Stimulated activated naive CD8-positive, alpha-beta T cell treated with anti-CD3 and anti-CD28 coated beads, Interleukin-15, amount 100 ng/mL, for 72 hours (primary cell): ENCODE measurements around the gene COBLL1.

ENCODE experiments used
- ATAC-seq: fragments of 150-1000 bp; cut with Tn5 transposase; 2 replicates; pipeline ENCODE4 v1.10.0; 2021; ENCODE audit warnings: mild to moderate bottlenecking, moderate library complexity
- DNase-seq, 2 donors: peaks; one replicate each; pipeline ENCODE4 v3.0.0; 2021 to 2022
- H3K27ac Mint-ChIP-seq, 2 donors: one replicate each; pipeline ENCODE4 v1.8.0; 2022; ENCODE audit warnings: mild to moderate bottlenecking in 2 of 2, mixed read lengths in 2 of 2, moderate library complexity in 2 of 2
- H3K27me3 Mint-ChIP-seq: one replicate; pipeline ENCODE4 v1.8.0; 2022; ENCODE audit warnings: mixed read lengths
- H3K4me1 Mint-ChIP-seq: one replicate; pipeline ENCODE4 v1.8.0; 2022; ENCODE audit warnings: mild to moderate bottlenecking, mixed read lengths
- H3K4me3 Mint-ChIP-seq, 2 donors: one replicate each; pipeline ENCODE4 v1.8.0; 2022; ENCODE audit warnings: mild to moderate bottlenecking in 2 of 2, mixed read lengths in 2 of 2, moderate library complexity in 1 of 2
- H3K9me3 Mint-ChIP-seq, 2 donors: one replicate each; pipeline ENCODE4 v1.8.0; 2022; ENCODE audit warnings: mixed read lengths in 2 of 2

The COBLL1 gene

DNA sequence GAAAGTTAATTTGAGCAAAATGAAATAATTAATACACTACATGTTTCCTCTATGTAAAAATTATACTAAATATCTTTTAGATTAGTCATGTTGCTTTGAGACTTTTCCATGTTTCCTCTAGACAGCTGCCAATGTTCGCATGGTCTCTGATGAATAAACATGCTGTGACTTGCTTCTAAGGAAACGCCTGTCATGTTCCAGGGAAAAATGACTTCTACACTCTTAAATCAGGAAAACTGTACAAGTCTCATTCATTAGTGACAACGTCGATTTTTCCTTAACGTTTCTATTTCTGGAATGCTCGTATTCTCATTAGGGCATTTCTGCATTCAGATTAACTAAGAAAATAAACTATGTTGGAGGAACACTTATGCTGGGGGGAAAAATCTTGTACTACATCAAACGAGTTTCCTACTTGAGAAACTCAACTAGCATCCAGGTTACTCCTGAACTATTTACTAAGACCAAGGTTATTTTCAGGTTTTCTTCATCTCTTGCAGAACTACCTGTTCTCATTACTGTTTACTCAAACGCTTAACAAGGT, 1.6 kb downstream of the COBLL1 start:
- Mint-ChIP-seq H3K4me3 (peak overlapping the region in 1 of 2 donors; percentile 79), H3K4me1 (peaks cover 8% of the 10 kb centered on the region), H3K9me3 (no peaks in the 10 kb centered on the region), H3K27ac (no peak overlapping the region), H3K27me3 (peaks cover 44% of the 10 kb centered on the region)
- ATAC-seq (no peak), DNase-seq (no peak)

DNA sequence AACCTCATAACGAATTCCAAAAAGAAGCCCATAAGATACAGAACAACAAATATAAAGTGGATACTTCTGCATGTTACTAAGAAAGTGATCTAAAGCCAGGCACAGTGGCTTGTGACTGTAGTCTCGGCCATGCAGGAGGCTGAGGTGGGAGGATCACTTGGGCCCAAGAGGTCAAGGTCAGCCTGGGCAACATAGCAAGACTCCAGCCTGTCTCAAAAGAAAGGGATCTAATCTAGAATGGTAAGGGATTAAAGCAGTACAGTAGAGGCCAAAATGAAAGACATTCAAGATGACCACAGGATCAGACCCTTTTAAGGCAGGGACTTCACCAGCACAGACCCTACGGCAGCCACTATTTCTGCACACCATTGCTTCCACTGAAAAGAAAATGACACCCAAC, 3.8 kb downstream of the COBLL1 start:
- Mint-ChIP-seq H3K4me1 (peaks cover 8% of the 10 kb centered on the region), H3K27me3 (peaks cover 35% of the 10 kb centered on the region), H3K27ac (no peak overlapping the region)

DNA sequence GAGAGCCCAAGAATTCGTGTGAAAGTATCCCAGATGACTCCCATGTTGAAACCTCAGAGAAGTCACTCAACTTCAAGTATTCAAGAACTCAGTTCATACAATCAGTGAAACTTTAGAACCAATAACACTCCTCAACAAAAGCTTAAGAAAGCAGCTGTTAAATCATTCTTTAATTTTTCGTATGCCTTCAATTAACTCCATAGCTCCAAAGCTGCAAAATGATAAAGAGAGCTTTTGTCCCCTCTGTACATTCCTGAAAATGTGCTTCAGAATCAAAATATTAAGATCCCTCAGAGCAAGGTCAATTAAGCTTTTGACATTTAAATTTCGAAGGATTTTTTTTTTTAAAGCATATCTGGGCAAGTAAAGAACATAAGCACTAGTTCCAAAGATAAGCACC, 4.7 kb downstream of the COBLL1 start:
- no peak overlapping the region for H3K27ac Mint-ChIP-seq
- no peaks in the 10 kb centered on the region for H3K9me3 Mint-ChIP-seq
- no peak for DNase-seq
- peaks cover 8% of the 10 kb centered on the region for H3K4me1 Mint-ChIP-seq
- no peak for ATAC-seq
- no peak overlapping the region for H3K4me3 Mint-ChIP-seq
- H3K27me3 Mint-ChIP-seq = peaks cover 35% of the 10 kb centered on the region

More for the DNA sequence above, 3.8 kb downstream of the COBLL1 start:
- DNase-seq (no peak), ATAC-seq (no peak)
- no peak overlapping the region for H3K4me3 Mint-ChIP-seq
- no peaks in the 10 kb centered on the region for H3K9me3 Mint-ChIP-seq

DNA sequence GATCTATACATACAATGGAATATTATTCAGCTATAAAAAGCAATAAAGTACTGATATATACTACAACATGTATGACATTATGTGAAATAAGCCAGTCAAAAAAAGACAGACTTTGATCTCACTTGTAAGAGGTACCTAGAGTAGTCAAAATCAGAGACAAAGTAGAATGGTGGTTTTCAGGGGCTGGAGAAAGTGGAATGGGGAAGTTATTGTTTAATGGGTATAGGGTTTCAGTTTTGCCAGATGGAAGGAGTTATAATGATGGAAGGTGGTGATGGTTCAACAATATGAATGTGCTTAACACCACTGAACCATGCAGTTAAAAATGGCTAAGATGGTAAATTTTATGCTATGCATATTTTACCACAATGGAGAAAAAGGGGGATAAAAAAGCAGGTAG, 6.3 kb downstream of the COBLL1 start:
- no peaks in the 10 kb centered on the region for H3K9me3 Mint-ChIP-seq
- peaks cover 26% of the 10 kb centered on the region for H3K27me3 Mint-ChIP-seq
- DNase-seq (no peak), ATAC-seq (no peak)
- peaks cover under 1% of the 10 kb centered on the region for H3K4me1 Mint-ChIP-seq
- H3K4me3 Mint-ChIP-seq = no peak overlapping the region
- H3K27ac Mint-ChIP-seq = no peak overlapping the region

DNA sequence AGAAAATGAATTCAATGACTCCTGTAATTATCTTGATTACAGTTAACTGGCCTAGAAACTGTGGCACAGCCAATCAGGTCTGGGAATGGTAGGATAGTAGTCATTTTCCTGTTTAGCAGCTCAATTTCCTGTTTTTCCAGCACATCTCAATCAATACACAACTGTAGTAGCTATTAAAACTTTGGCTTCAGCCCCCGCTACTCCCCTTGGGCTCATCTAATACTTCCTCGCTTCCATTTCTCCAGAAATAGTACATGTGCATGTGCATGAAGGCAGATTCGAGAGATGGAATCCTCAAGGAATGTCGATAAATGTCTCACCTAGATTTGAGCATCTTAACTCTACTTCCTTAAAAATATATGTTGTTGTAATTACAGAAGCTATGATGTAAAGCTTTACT, 9.7 kb downstream of the COBLL1 start:
- H3K4me3 Mint-ChIP-seq = no peak overlapping the region
- H3K27ac Mint-ChIP-seq = no peak overlapping the region
- peaks cover 4% of the 10 kb centered on the region for H3K27me3 Mint-ChIP-seq
- peaks cover 2% of the 10 kb centered on the region for H3K4me1 Mint-ChIP-seq
- DNase-seq = no peak
- H3K9me3 Mint-ChIP-seq = no peaks in the 10 kb centered on the region
- ATAC-seq = no peak

DNA sequence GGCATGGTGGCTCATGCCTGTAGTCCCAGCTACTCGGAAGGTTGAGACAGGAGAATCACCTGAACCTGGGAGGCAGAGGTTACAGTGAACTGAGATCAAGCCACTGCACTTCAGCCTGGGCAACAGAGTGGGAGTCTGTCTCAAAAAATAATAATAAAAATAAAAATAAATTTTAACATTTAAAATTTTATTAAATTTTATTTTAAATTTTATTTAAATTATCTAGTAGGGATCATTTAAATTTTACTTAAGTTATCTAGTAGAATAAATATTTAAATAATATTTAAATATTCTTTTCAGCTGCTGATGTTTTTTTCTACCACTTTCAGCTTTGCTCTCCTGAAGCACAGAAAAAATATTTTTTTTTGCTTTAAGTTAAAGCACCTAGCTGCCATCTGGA, 10.4 kb downstream of the COBLL1 start:
- H3K27ac Mint-ChIP-seq = no peak overlapping the region
- H3K9me3 Mint-ChIP-seq = no peaks in the 10 kb centered on the region
- peaks cover 7% of the 10 kb centered on the region for H3K4me1 Mint-ChIP-seq
- no peak overlapping the region for H3K4me3 Mint-ChIP-seq
- no peak for ATAC-seq
- H3K27me3 Mint-ChIP-seq = no peaks in the 10 kb centered on the region
- no peak for DNase-seq

DNA sequence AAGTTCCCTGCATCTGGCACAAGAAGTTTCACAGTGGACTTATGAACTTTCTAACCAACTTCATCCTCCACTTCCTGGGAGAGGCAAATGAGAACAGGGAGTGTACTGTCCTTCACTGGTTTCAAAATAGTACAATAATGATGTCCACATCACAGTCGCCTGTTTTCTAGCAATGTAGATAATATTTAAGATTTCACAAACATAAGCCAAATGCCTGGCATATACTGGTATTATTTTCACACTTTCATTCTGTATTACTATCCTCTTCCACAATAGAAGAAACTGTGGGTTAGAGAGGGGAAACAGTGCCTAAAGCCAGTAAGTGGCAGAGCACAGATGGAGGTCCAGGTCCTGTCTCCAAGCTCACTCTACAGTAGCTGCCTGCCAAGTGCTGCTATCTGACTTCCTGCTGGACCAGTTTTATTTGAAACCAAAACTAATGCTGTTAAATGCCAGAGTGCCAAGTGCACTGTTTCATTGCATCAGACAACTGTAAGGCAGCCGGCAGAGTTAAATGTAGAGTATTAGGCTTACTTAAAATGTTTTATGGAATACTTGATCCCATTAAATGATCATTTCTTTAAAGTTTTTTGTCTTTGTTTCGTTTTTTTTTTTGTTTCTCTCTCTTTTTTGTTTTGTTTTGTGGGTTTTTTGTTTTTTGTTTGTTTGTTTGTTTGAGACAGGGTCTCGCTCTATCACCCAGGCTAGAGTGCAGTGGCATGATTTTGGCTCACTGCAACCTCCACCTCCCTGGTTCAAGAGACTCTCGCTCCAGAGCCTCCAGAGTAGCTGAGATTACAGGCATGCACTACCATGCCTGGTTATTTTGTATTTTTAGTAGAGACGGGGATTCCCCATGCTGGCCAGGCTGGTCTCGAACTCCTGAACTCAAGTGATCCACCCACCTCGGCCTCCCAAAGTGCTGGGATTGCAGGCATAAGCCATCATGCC, 15.1 kb downstream of the COBLL1 start:
- Mint-ChIP-seq H3K4me1 (peaks cover 7% of the 10 kb centered on the region), H3K27ac (peak overlapping the region; percentile 81 to 94), H3K27me3 (no peaks in the 10 kb centered on the region), H3K4me3 (peak overlapping the region; percentile 7 to 65), H3K9me3 (no peaks in the 10 kb centered on the region)
- ATAC-seq (peak; percentile 81), DNase-seq (peak in 1 of 2 donors; percentile 13)

DNA sequence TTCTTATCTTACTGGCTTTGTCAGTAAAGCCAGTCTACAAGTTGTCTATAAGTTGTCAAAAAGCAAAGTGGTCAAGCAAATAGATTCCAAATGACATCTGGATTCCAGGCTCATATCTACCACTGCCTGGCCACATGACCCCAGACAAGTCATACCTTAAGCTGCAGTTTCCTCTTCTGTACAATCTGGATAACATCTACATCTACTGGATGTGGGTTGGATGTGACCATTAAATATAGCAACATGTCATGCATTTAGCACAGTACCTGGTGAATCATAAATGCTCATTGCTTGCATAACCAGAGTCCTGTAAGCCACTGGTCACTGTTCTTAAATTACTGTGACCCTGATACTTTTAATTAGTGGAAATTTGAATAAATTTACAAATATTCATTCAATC, 16.8 kb downstream of the COBLL1 start:
- peaks cover 7% of the 10 kb centered on the region for H3K4me1 Mint-ChIP-seq
- DNase-seq (no peak), ATAC-seq (peak; percentile 57)
- H3K27me3 Mint-ChIP-seq = no peaks in the 10 kb centered on the region
- no peaks in the 10 kb centered on the region for H3K9me3 Mint-ChIP-seq
- H3K27ac Mint-ChIP-seq = no peak overlapping the region
- H3K4me3 Mint-ChIP-seq = no peak overlapping the region

DNA sequence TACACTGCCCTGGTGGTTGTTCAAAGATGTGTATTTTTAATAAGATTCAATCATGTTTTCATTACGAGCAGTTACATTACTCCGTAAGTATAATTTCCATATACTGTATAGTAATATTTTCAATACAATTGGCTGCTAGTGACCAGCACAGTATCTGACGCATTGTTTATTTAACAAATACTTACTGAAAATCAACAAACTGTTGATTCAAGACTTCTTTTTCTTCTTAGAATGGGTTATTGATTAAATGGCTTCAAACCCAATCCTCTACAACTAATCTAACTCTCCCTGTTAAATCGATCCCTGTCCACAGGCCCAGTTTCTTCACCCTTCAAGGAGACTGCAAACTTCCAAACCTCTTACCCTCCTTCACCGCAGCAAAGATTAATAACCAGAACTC, 18.5 kb downstream of the COBLL1 start:
- Mint-ChIP-seq H3K4me1 (peaks cover 7% of the 10 kb centered on the region), H3K4me3 (no peak overlapping the region)
- ATAC-seq = no peak

DNA sequence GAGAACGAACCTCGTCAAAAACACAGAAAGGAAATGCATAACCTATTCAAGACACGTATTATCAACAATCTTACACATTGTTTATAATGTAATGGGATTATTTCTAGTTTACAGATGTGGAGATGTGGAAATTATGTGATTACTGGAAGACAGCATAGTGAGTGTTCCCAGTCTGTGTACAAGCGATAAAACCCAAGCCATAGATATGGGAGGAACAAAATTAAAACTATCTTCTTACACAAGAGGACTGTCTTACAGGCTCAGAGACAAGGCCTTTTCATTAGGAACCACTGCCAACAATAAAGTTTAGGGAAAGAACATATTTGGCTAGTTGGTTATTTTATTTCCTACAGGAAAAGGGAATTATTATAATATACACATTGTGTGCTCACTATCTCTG, 20.3 kb downstream of the COBLL1 start:
- no peak for ATAC-seq
- no peak overlapping the region for H3K27ac Mint-ChIP-seq
- no peak for DNase-seq
- no peaks in the 10 kb centered on the region for H3K27me3 Mint-ChIP-seq
- no peaks in the 10 kb centered on the region for H3K9me3 Mint-ChIP-seq
- no peaks in the 10 kb centered on the region for H3K4me1 Mint-ChIP-seq
- H3K4me3 Mint-ChIP-seq = no peak overlapping the region

More for the DNA sequence above, 18.5 kb downstream of the COBLL1 start:
- H3K9me3 Mint-ChIP-seq = no peaks in the 10 kb centered on the region
- DNase-seq = no peak
- no peak overlapping the region for H3K27ac Mint-ChIP-seq
- H3K27me3 Mint-ChIP-seq = no peaks in the 10 kb centered on the region

DNA sequence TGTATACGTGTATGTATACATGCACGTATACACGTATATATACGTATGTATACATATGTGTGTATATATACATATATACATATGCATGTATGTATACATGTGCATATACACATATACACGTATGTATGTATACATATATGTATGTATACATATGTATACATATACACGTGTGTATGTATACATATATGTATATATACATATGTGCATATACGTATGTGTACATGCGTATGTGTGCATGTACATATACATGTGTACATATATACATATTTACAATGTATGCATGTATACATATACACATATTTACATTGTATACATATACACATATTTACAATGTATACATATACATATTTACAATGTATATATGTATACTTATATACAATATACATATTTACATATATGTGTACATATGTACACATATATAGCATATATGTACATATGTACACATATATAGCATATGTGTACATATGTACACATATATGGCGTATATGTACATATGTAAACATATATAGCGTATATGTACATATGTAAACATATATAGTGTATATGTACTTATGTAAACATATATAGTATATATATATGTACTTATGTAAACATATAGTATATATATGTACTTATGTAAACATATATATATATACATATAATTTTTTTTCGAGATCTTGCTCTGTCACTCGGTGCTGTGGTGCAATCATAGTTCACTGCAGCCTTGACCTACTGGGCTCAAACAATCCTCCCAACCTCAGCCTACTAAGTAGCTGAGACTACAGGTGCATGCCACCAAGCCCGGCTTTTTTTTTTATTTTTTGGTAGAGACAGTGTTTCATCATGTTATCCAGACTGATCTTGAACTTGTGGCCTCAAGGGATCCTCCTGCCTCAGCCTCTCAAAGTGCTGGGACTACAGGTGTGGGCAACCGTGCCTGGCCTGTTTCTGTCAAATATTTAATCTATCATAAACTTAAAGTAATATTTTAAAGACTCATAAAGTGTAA, 23.2 kb downstream of the COBLL1 start:
- ATAC-seq (no peak), DNase-seq (no peak)
- Mint-ChIP-seq H3K4me3 (no peak overlapping the region), H3K27ac (no peak overlapping the region), H3K27me3 (no peaks in the 10 kb centered on the region), H3K4me1 (no peaks in the 10 kb centered on the region), H3K9me3 (no peaks in the 10 kb centered on the region)

DNA sequence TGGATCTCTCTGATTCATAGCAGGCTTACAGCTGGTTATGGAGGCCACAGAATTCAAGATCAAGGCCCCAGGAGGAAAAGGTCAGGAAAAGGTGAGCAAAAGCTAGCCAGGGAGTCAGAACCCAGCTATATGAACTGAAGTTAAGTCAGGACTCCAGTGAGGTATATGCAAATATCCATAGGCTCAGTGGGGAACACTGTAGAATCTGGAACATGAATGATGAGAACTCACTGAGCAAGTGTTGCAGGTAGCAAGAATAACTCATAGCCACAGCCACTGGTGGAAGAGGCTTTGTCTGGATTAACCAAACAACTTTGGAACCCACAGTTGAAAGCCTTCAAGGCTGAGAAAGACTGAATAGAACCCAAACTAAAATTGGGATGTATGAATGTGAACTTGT, 24.7 kb downstream of the COBLL1 start:
- Mint-ChIP-seq H3K27me3 (no peaks in the 10 kb centered on the region), H3K4me3 (no peak overlapping the region), H3K27ac (no peak overlapping the region), H3K4me1 (no peaks in the 10 kb centered on the region), H3K9me3 (no peaks in the 10 kb centered on the region)
- DNase-seq (no peak), ATAC-seq (no peak)

DNA sequence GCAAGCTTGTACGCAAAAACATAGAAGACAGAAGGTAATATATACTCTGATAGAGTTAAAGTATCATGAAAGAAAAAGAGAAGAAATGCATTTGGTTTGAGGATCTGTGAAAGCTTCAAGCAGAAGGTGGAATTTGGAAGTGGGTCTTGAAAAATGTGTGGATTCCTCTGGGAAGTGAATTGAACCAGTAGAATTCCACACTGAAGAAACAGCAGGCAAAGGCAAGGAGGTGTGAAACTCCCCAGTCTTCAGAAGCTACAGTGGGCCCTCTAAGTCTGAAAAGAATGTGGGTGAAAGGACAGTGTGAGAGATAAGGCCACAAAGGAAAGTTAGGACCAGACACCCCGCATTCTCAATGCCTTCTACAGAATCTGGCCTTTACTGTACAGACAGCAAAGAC, 25.6 kb downstream of the COBLL1 start:
- DNase-seq (no peak), ATAC-seq (no peak)
- Mint-ChIP-seq H3K4me3 (no peak overlapping the region), H3K27ac (no peak overlapping the region), H3K9me3 (no peaks in the 10 kb centered on the region), H3K27me3 (no peaks in the 10 kb centered on the region), H3K4me1 (no peaks in the 10 kb centered on the region)

DNA sequence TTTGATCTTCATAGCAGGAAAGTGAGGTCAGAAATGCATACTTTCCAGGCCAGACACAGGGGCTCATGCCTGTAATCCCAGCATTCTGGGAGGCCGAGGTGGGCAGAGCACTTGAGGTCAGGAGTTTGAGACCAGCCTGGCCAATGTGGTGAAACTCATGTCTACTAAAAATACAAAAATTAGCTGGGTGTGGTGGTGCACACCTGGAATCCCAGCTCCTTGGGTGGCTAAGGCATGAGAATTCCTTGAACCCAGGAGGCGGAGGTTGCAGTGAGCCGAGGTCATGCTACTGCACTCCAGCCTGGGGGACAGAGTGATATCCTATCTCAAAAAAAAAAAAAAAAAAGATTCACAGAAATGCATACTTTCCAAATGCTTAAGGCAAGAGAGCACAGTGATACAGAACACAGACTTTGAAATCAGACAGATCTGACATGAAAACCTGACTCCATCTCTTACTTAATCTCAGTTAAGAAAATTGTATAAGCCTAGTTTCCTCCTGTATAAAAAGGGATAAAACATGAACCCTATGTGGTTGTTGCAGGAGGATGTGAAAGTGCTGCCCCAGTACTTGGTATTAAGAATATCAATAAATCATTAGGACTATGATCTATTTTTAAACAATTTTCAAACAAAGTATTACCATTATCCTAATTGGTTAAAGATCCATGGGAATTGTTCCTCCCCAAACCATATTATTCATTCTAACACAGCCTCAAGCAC, 26.4 kb downstream of the COBLL1 start:
- H3K4me3 Mint-ChIP-seq = no peak overlapping the region
- no peaks in the 10 kb centered on the region for H3K4me1 Mint-ChIP-seq
- H3K27me3 Mint-ChIP-seq = no peaks in the 10 kb centered on the region
- ATAC-seq (no peak), DNase-seq (no peak)
- H3K27ac Mint-ChIP-seq = no peak overlapping the region
- no peaks in the 10 kb centered on the region for H3K9me3 Mint-ChIP-seq

DNA sequence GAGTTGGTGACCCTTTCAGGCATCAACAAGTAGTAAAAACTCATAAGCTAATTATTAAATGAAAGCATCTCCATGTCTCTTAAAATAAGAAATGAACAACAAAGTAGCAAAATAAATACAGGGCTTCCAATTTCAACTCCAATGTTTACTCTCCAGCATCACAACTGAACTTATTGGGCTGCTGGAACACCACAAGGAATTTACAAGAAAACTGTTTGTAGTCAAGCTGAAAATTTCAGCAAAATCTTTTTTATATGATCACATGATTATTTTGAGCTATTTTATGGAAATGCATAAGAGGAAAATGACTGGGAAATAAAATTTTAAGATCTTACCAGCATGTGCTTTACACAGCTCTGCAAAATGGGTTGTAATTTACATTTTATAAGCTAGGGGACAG, 28.1 kb downstream of the COBLL1 start:
- no peak for ATAC-seq
- H3K27ac Mint-ChIP-seq = no peak overlapping the region
- DNase-seq = no peak

More for the DNA sequence above, 28.1 kb downstream of the COBLL1 start:
- H3K9me3 Mint-ChIP-seq = no peaks in the 10 kb centered on the region
- H3K4me1 Mint-ChIP-seq = no peaks in the 10 kb centered on the region
- no peaks in the 10 kb centered on the region for H3K27me3 Mint-ChIP-seq
- H3K4me3 Mint-ChIP-seq = no peak overlapping the region
